ENCODE measurements around the gene AVL9. TPM values are rescaled to one million over a fixed set of nuclear protein-coding genes. Genes with fewer than 3 reads are reported as not detected.
A peak's percentile ranks its signal among the peaks of the same experiment; 100 is the strongest.

AVL9 gene
- total and polyA plus RNA-seq, 9 of the 15 experiments (the other 6 are each of a cell fraction or from before 2014, with no cell fraction given) = 6.4 to 66.2 (median 30.1) TPM

DNA sequence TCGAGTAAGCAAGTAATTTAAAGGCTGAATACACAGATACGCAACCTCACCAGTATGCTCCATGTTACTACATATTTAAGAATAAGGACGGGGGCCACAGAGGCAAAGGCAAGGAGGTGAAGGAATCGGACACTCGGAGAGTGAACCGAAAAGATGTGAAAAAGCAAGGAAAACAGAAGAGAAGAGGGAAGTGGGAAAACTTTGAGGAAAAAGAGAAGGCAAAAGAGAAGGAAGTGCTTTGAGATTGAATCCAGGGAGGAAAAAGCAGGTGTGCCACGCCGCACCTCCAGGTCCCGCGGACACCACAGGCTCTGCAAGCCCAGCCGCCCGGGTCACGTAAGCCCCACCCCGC lies 367 bp upstream of the AVL9 start (continued):
- no peak for TF ChIP-seq RBM39 (optimal IDR thresholded peaks at IDR 0.05; ENCODE audit: low read depth, low read length)
- no peak for TF ChIP-seq BHLHE40 (IDR thresholded peaks at IDR 0.05; ENCODE audit: low read length)
- TF ChIP-seq NFIC (IDR thresholded peaks at IDR 0.05) = peak; percentile 9; the same call in 1 of the 2 replicates
- TF ChIP-seq RBM14 (IDR thresholded peaks at IDR 0.05; ENCODE audit: borderline replicate concordance, insufficient read depth, low read depth, low read length) = no peak
- peak; percentile 91 for TF ChIP-seq SUPT5H (IDR thresholded peaks at IDR 0.05)
- TF ChIP-seq MLX (CRISPR knock-in tag; conservative IDR thresholded peaks at IDR 0.05) = no peak
- no peak for TF ChIP-seq MXD1 (CRISPR knock-in tag; IDR thresholded peaks at IDR 0.05; ENCODE audit: borderline replicate concordance, poor library complexity, severe bottlenecking)
- no peak for TF ChIP-seq RFX5 (IDR thresholded peaks at IDR 0.05; ENCODE audit: low read depth, low read length)
- no peak for TF ChIP-seq ZNF57 (CRISPR knock-in tag; IDR thresholded peaks at IDR 0.05)
- peak; percentile 49 to 50; a peak in 3 of 4 replicates for TF ChIP-seq FOXK2 (conservative IDR thresholded peaks at IDR 0.05 in 1 of 2, IDR thresholded peaks at IDR 0.05 in 1 of 2; ENCODE audit: low read depth in 2 of 2)
- no peak for TF ChIP-seq MECOM (CRISPR knock-in tag; IDR thresholded peaks at IDR 0.05)
- no peak for TF ChIP-seq ZNF124 (CRISPR knock-in tag; IDR thresholded peaks at IDR 0.05)
- TF ChIP-seq, protein P1, sequence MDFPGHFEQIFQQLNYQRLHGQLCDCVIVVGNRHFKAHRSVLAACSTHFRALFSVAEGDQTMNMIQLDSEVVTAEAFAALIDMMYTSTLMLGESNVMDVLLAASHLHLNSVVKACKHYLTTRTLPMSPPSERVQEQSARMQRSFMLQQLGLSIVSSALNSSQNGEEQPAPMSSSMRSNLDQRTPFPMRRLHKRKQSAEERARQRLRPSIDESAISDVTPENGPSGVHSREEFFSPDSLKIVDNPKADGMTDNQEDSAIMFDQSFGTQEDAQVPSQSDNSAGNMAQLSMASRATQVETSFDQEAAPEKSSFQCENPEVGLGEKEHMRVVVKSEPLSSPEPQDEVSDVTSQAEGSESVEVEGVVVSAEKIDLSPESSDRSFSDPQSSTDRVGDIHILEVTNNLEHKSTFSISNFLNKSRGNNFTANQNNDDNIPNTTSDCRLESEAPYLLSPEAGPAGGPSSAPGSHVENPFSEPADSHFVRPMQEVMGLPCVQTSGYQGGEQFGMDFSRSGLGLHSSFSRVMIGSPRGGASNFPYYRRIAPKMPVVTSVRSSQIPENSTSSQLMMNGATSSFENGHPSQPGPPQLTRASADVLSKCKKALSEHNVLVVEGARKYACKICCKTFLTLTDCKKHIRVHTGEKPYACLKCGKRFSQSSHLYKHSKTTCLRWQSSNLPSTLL (IDR thresholded peaks at IDR 0.05) = no peak
- peak; percentile 77; the same call in 1 of the 2 replicates for TF ChIP-seq ZBTB26 (CRISPR knock-in tag; IDR thresholded peaks at IDR 0.05)
- no peak for TF ChIP-seq MBD2 (IDR thresholded peaks at IDR 0.05; ENCODE audit: borderline replicate concordance, low read depth)
- peak; percentile 69; the same call in 1 of the 2 replicates for TF ChIP-seq POLR2H (tag; IDR thresholded peaks at IDR 0.05; ENCODE audit: low read depth)
- no peak for TF ChIP-seq ZFP30 (CRISPR knock-in tag; IDR thresholded peaks at IDR 0.05; ENCODE audit: borderline replicate concordance)
- peak; percentile 51; the same call in 1 of the 2 replicates for TF ChIP-seq CREB3L1 (IDR thresholded peaks at IDR 0.05; ENCODE audit: borderline replicate concordance, low read depth)
- no peak for TF ChIP-seq ZNF143 (CRISPR knock-in tag; IDR thresholded peaks at IDR 0.05)
- TF ChIP-seq, protein P2, sequence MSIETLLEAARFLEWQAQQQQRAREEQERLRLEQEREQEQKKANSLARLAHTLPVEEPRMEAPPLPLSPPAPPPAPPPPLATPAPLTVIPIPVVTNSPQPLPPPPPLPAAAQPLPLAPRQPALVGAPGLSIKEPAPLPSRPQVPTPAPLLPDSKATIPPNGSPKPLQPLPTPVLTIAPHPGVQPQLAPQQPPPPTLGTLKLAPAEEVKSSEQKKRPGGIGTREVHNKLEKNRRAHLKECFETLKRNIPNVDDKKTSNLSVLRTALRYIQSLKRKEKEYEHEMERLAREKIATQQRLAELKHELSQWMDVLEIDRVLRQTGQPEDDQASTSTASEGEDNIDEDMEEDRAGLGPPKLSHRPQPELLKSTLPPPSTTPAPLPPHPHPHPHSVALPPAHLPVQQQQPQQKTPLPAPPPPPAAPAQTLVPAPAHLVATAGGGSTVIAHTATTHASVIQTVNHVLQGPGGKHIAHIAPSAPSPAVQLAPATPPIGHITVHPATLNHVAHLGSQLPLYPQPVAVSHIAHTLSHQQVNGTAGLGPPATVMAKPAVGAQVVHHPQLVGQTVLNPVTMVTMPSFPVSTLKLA (conservative IDR thresholded peaks at IDR 0.05) = peak in 1 of 2 experiments; percentile 12; a peak in 2 of 4 replicates
- no peak for TF ChIP-seq ZNF224 (CRISPR knock-in tag; IDR thresholded peaks at IDR 0.05)
- no peak for TF ChIP-seq ZNF239 (CRISPR knock-in tag; IDR thresholded peaks at IDR 0.05)

Measured in K562 (cell line).